HepG2 (cell line): ENCODE data around the gene FAM163A. TPM values are rescaled to one million over a fixed set of nuclear protein-coding genes. Genes with fewer than 3 reads are reported as not detected.

Experiments used
- ATAC-seq: fragments of 200-7000 bp; cut with Tn5 transposase; 3 replicates; pipeline ENCODE4 v1.9.1; 2020; ENCODE audit warnings: mild to moderate bottlenecking, moderate library complexity
- BruUV-seq: library from RNA; stranded (reverse); fragments of 400-500 nt; replicated peaks from 2 replicates; lab custom pipeline; 2021; lab: Mats Ljungman, UMichigan
- CTCF ChIA-PET: fragments of 300-600 bp; formaldehyde crosslinking; extraction: SDS; loops from one replicate; lab custom pipeline; 2021; ENCODE audit warnings: low total read pairs, inconsistent platforms, low intra/inter-chr PET ratio; lab: Yijun Ruan, JAX
- POLR2A ChIA-PET: fragments of 350-600 bp; sonication (Branson Sonifier 250); formaldehyde crosslinking; loops from one replicate; lab custom pipeline; 2020; ENCODE audit warnings: antibody characterized with exemption, inconsistent platforms; lab: Yijun Ruan, JAX
- DNase-seq: peaks from one replicate; pipeline ENCODE4 v3.0.0-alpha.2; 2015; ENCODE audit warnings: low spot score
- FAIRE-seq: peaks from 3 replicates; lab custom pipeline; 2011; peaks lifted over from hg19 to GRCh38; lab: Jason Lieb, UNC
- H2AFZ ChIP-seq: one replicate; pipeline ENCODE4 v1.6.1; 2011; ENCODE audit warnings: low read length, inconsistent platforms
- H3K27ac ChIP-seq: fragments of 300-600 bp; 3 replicates; pipeline ENCODE4 v1.8.0; 2011; ENCODE audit warnings: mixed run types, mild to moderate bottlenecking, mixed read lengths, low read length, inconsistent platforms; ENCODE audit not compliant: insufficient read depth; ENCODE audit errors: extremely low read length
- H3K27me3 ChIP-seq, 2 experiments: fragments of 200-600 bp in 1 of 2; 2 replicates in 1 of 2; 3 replicates in 1 of 2; pipeline versions ENCODE4 v1.6.0 to v1.8.0; 2011; ENCODE audit warnings: low read length in 2 of 2, mild to moderate bottlenecking in 2 of 2, moderate library complexity in 2 of 2, inconsistent platforms in 1 of 2; ENCODE audit not compliant: insufficient read depth in 2 of 2, control insufficient read depth in 1 of 2
- H3K36me3 ChIP-seq, 2 experiments: fragments of 200-600 bp in 1 of 2; replicated peaks in 1 of 2; 2 replicates in 1 of 2; 3 replicates in 1 of 2; pipeline versions ENCODE4 v1.5.1 to v1.8.0; 2011; ENCODE audit warnings: low read length in 2 of 2, inconsistent platforms in 1 of 2; ENCODE audit not compliant: insufficient read depth in 2 of 2, control insufficient read depth in 1 of 2
- H3K4me1 ChIP-seq: 2 replicates; pipeline ENCODE4 v1.5.1; 2012; ENCODE audit warnings: low read length, inconsistent platforms; ENCODE audit not compliant: insufficient read depth
- H3K4me2 ChIP-seq: 2 replicates; pipeline ENCODE4 v1.6.0; 2011; ENCODE audit warnings: low read depth, low read length, inconsistent platforms
- H3K4me3 ChIP-seq, 3 experiments: fragments of 200-600 bp in 1 of 3; sonication (generic), shearing (Covaris generic) in 1 of 3; replicated peaks in 1 of 3; 2 replicates each; pipeline ENCODE4 v1.5.1; 2011 to 2016; ENCODE audit warnings: low read length in 3 of 3, inconsistent platforms in 2 of 3, low read depth in 2 of 3, mild to moderate bottlenecking in 2 of 3, control low read depth in 1 of 3, mixed read lengths in 1 of 3; ENCODE audit not compliant: insufficient read depth in 1 of 3
- H3K79me2 ChIP-seq: one replicate; pipeline ENCODE4 v1.6.1; 2011; ENCODE audit warnings: low read length, inconsistent platforms; ENCODE audit not compliant: insufficient read depth
- H3K9ac ChIP-seq: 2 replicates; pipeline ENCODE4 v1.6.0; 2011; ENCODE audit warnings: mild to moderate bottlenecking, low read depth, low read length, inconsistent platforms; ENCODE audit not compliant: insufficient read depth
- H3K9me3 ChIP-seq: 2 replicates; pipeline ENCODE4 v1.5.1; 2012; ENCODE audit warnings: mild to moderate bottlenecking, low read length
- H4K20me1 ChIP-seq: 2 replicates; pipeline ENCODE4 v1.6.0; 2011; ENCODE audit warnings: inconsistent platforms, mild to moderate bottlenecking, low read length, moderate library complexity; ENCODE audit not compliant: insufficient read depth
- GMEB1 ChIP-seq: sonication (generic); formaldehyde crosslinking; IDR thresholded peaks from 2 replicates; pipeline ENCODE4 v1.5.1; 2020; ENCODE audit warnings: missing genetic modification reagents, mild to moderate bottlenecking, borderline replicate concordance
- HOXD1 ChIP-seq: sonication (generic); formaldehyde crosslinking; IDR thresholded peaks from 2 replicates; pipeline ENCODE4 v1.5.0; 2020; ENCODE audit warnings: missing genetic modification reagents
- RCOR2 ChIP-seq: IDR thresholded peaks from 2 replicates; pipeline ENCODE4 v1.6.1; 2016; ENCODE audit warnings: missing biosample characterization, missing genetic modification reagents
- SCMH1 ChIP-seq: sonication (generic); formaldehyde crosslinking; IDR thresholded peaks from 2 replicates; pipeline ENCODE4 v1.9.0; 2021; ENCODE audit warnings: missing genetic modification reagents, mild to moderate bottlenecking, borderline replicate concordance
- SOX6 ChIP-seq, 2 experiments: fragments of 450-650 bp in 1 of 2; sonication (generic) in 1 of 2; formaldehyde crosslinking in 1 of 2; IDR thresholded peaks; 2 replicates each; pipeline versions ENCODE4 v1.4.0 to v1.6.1; 2017 to 2020; ENCODE audit warnings: antibody characterized with exemption in 1 of 2, mild to moderate bottlenecking in 1 of 2, missing genetic modification reagents in 1 of 2
- whole genome bisulfite sequencing: methylation state at CpG from one replicate; pipeline ENCODE4 v1.1.6; 2017; ENCODE audit warnings: low lambda C conversion rate; 5-methylcytosine and 5-hydroxymethylcytosine counted together
- in situ Hi-C: cut with HindIII; loops from 2 replicates; pipeline ENCODE4 v1.10.0; 2017; ENCODE audit warnings: low pct_unique_long_range_greater_than_20kb; ENCODE audit not compliant: extremely low pct_ligation_motif_present
- intact Hi-C: fragments of 100-400 bp; cut with micrococcal nuclease; formaldehyde crosslinking; loops from one replicate; pipeline ENCODE4 v1.10.0; 2022; ENCODE audit not compliant: unreplicated experiment
- polyA plus RNA-seq, 8 experiments: library from polyadenylated mRNA; depleted of rRNA in 3 of 8; stranded (reverse) in 7 of 8; unstranded in 1 of 8; fragments of >200 nt; fragmentation: Illumina TruSeq in 4 of 8; extraction: Trizol in 4 of 8; gene quantifications; 2 replicates each; pipeline versions ENCODE4 v1.2.1 to v1.2.3, GENCODE V29; 2011 to 2016; ENCODE audit warnings: low read depth in 4 of 8, missing spikeins in 1 of 8, mixed read lengths in 1 of 8; ENCODE audit not compliant: insufficient read depth in 1 of 8
- total RNA-seq, 5 experiments: library from RNA; depleted of rRNA; stranded (reverse); fragments of >200 nt; fragmentation: Illumina TruSeq; extraction: Trizol; gene quantifications; 2 replicates each; pipeline ENCODE4 v1.2.3, GENCODE V29; 2016; ENCODE audit warnings: low read depth in 1 of 5
- TF ChIP-seq, protein P1 (sequence below): sonication (generic); formaldehyde crosslinking; IDR thresholded peaks from 2 replicates; pipeline ENCODE4 v1.4.0; 2020; ENCODE audit warnings: missing genetic modification reagents, mild to moderate bottlenecking, borderline replicate concordance

The FAM163A gene
- total and polyA plus RNA-seq, 2 of the 13 experiments (the other 11 are each of a cell fraction or from before 2014, with no cell fraction given) = not detected

GRCh38 chr1:179806333-179806732, 63.2 kb downstream of the FAM163A start (continued):
- TF ChIP-seq, protein P1, sequence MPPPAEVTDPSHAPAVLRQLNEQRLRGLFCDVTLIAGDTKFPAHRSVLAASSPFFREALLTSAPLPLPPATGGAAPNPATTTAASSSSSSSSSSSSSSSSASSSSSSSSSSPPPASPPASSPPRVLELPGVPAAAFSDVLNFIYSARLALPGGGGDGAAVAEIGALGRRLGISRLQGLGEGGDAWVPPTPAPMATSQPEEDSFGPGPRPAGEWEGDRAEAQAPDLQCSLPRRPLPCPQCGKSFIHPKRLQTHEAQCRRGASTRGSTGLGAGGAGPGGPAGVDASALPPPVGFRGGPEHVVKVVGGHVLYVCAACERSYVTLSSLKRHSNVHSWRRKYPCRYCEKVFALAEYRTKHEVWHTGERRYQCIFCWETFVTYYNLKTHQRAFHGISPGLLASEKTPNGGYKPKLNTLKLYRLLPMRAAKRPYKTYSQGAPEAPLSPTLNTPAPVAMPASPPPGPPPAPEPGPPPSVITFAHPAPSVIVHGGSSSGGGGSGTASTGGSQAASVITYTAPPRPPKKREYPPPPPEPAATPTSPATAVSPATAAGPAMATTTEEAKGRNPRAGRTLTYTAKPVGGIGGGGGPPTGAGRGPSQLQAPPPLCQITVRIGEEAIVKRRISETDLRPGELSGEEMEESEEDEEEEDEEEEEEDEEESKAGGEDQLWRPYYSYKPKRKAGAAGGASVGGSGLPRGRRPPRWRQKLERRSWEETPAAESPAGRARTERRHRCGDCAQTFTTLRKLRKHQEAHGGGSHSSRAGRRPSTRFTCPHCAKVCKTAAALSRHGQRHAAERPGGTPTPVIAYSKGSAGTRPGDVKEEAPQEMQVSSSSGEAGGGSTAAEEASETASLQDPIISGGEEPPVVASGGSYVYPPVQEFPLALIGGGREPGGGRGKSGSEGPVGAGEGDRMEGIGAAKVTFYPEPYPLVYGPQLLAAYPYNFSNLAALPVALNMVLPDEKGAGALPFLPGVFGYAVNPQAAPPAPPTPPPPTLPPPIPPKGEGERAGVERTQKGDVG (CRISPR knock-in tag) = no peak
- no peak for TF ChIP-seq SCMH1 (CRISPR knock-in tag)
- TF ChIP-seq, all 625 proteins: peak for 0

GRCh38 chr1:179807291-179807690, 64.2 kb downstream of the FAM163A start:
- POLR2A ChIA-PET = no interaction called here
- intact Hi-C loops = no loop called here
- H3K27ac ChIP-seq = no peak overlapping the region
- H3K9me3 ChIP-seq = no peaks in the 10 kb centered on the region
- no peak overlapping the region for H2AFZ ChIP-seq
- FAIRE-seq = no peak
- H4K20me1 ChIP-seq = no peaks in the 10 kb centered on the region
- no peak overlapping the region for H3K9ac ChIP-seq
- in situ Hi-C loops = no loop called here
- no peak overlapping the region for H3K4me3 ChIP-seq
- ATAC-seq = no peak
- peaks cover 3 to 27% of the 10 kb centered on the region in 2 experiments; a peak in 3 of 5 replicates for H3K27me3 ChIP-seq
- peaks cover 9% of the 10 kb centered on the region; the same call in 1 of the 2 replicates for H3K4me1 ChIP-seq
- no peaks in the 10 kb centered on the region for H3K79me2 ChIP-seq
- TF ChIP-seq GMEB1 (CRISPR knock-in tag) (no peak), SOX6 (IDR thresholded peaks at IDR 0.05) (no peak), SOX6 (CRISPR knock-in tag; IDR thresholded peaks at IDR 0.05) (no peak), HOXD1 (no peak), RCOR2 (no peak)
- TF ChIP-seq, all 625 proteins: peak for 0
- no TSS peak for BruUV-seq
- Histone ChIP-seq H3K36me3 (no peaks in the 10 kb centered on the region), H3K4me2 (no peak overlapping the region)
- CTCF ChIA-PET = no interaction called here
- no peak for DNase-seq
- WGBS = 87% methylated on average over 5 of the region's 9 CpGs
